Measurements from ENCODE around the gene PIAS1.

Gene PIAS1

GRCh38 chr15:68023307-68024101 lies 30.6 kb upstream of the PIAS1 start:
- ATAC-seq (replicated peaks; ENCODE audit: extremely low read depth, poor library complexity, severe bottlenecking), result no peak
- no peak overlapping the region for H3K4me3 Mint-ChIP-seq
- DNase-seq (ENCODE audit: low spot score in 2 of 2), result no peak
- no peaks in the 10 kb centered on the region for H3K36me3 Mint-ChIP-seq (ENCODE audit: insufficient read depth)
- no peaks in the 10 kb centered on the region for H3K9me3 Mint-ChIP-seq
- H3K27ac Mint-ChIP-seq (ENCODE audit: low read depth), result no peak overlapping the region
- no peaks in the 10 kb centered on the region for H3K4me1 Mint-ChIP-seq
- peaks cover 15% of the 10 kb centered on the region for H3K27me3 Mint-ChIP-seq

DNA sequence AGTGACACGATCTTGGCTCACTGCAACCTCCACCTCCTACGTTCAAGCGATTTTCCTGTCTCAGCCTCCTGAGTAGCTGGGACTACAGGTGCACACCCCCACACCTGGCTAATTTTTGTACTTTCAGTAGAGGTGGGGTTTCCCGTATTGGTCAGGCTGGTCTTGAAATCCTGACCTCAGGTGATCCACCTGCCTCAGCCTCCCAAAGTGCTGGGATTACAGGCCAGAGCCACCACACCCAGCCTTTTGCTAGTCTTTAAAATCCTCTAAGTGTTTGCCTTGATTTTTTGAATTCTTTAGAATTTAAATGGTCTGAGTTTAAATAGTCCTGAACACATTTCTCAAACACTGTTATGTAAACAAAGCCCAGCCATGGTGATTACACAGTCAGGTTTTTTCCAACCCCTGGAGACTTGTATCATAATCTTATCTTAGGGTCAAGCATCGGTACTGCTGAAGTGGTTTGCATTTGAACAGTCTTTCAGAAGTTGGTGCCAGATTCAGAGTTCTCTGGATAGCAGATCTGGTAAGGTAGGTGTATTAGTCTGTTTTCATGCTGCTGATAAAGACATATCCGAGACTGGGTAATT lies 28.2 kb upstream of the PIAS1 start:
- Mint-ChIP-seq H3K36me3 (ENCODE audit: insufficient read depth) (no peaks in the 10 kb centered on the region), H3K27ac (ENCODE audit: low read depth) (no peak overlapping the region), H3K27me3 (peaks cover 22% of the 10 kb centered on the region), H3K4me3 (no peak overlapping the region), H3K4me1 (no peaks in the 10 kb centered on the region), H3K9me3 (no peaks in the 10 kb centered on the region)
- no peak for ATAC-seq (replicated peaks; ENCODE audit: extremely low read depth, poor library complexity, severe bottlenecking)
- DNase-seq (ENCODE audit: low spot score in 2 of 2), result no peak

- Mint-ChIP-seq H3K4me3 (no peak overlapping the region), H3K9me3 (no peaks in the 10 kb centered on the region), H3K4me1 (no peaks in the 10 kb centered on the region), H3K36me3 (ENCODE audit: insufficient read depth) (no peaks in the 10 kb centered on the region), H3K27ac (ENCODE audit: low read depth) (no peak overlapping the region), H3K27me3 (peaks cover 21% of the 10 kb centered on the region)
- no peak for ATAC-seq (replicated peaks; ENCODE audit: extremely low read depth, poor library complexity, severe bottlenecking)
- DNase-seq (ENCODE audit: low spot score in 2 of 2), result no peak
Measured at GRCh38 chr15:68027388-68027787, 26.7 kb upstream of the PIAS1 start.

- ATAC-seq (replicated peaks; ENCODE audit: extremely low read depth, poor library complexity, severe bottlenecking) (no peak), DNase-seq (ENCODE audit: low spot score in 2 of 2) (no peak)
- Mint-ChIP-seq H3K27me3 (peaks cover 19% of the 10 kb centered on the region), H3K27ac (ENCODE audit: low read depth) (no peak overlapping the region), H3K4me3 (no peak overlapping the region), H3K4me1 (no peaks in the 10 kb centered on the region), H3K36me3 (ENCODE audit: insufficient read depth) (no peaks in the 10 kb centered on the region), H3K9me3 (no peaks in the 10 kb centered on the region)
Measured at GRCh38 chr15:68028137-68028887, 25.8 kb upstream of the PIAS1 start.

GRCh38 chr15:68028888-68029207 lies 25.3 kb upstream of the PIAS1 start:
- no peaks in the 10 kb centered on the region for H3K9me3 Mint-ChIP-seq

DNA sequence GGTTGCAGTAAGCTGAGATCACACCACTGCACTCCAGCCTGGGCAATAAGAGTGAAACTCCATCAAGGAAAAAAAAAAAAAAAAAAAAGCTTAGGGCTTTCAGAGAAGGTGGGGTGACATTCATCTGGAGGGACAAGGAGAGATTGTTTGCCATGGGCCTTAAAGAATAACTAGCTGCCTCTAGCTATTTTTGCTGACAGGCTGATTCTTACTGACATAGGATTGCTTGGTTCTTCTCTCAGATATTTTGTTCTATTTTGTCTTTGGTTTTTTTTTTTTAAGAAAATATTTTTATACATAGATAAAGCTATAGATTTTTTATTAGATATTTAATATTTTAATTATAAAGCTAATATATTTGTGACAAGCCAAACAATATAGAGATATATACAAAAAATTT lies 24.2 kb upstream of the PIAS1 start:
- no peak overlapping the region for H3K27ac Mint-ChIP-seq (ENCODE audit: low read depth)
- DNase-seq (ENCODE audit: low spot score in 2 of 2) (no peak), ATAC-seq (replicated peaks; ENCODE audit: extremely low read depth, poor library complexity, severe bottlenecking) (no peak)
- no peaks in the 10 kb centered on the region for H3K4me1 Mint-ChIP-seq
- peaks cover 35% of the 10 kb centered on the region for H3K27me3 Mint-ChIP-seq
- H3K9me3 Mint-ChIP-seq, result no peaks in the 10 kb centered on the region
- no peak overlapping the region for H3K4me3 Mint-ChIP-seq
- H3K36me3 Mint-ChIP-seq (ENCODE audit: insufficient read depth), result no peaks in the 10 kb centered on the region

More at GRCh38 chr15:68028888-68029207, 25.3 kb upstream of the PIAS1 start:
- no peaks in the 10 kb centered on the region for H3K36me3 Mint-ChIP-seq (ENCODE audit: insufficient read depth)
- no peaks in the 10 kb centered on the region for H3K4me1 Mint-ChIP-seq
- H3K27me3 Mint-ChIP-seq, result peaks cover 24% of the 10 kb centered on the region
- no peak overlapping the region for H3K27ac Mint-ChIP-seq (ENCODE audit: low read depth)
- no peak overlapping the region for H3K4me3 Mint-ChIP-seq
- DNase-seq (ENCODE audit: low spot score in 2 of 2) (no peak), ATAC-seq (replicated peaks; ENCODE audit: extremely low read depth, poor library complexity, severe bottlenecking) (no peak)

GRCh38 chr15:68031404-68031803 lies 22.7 kb upstream of the PIAS1 start:
- DNase-seq (ENCODE audit: low spot score in 2 of 2) (no peak), ATAC-seq (replicated peaks; ENCODE audit: extremely low read depth, poor library complexity, severe bottlenecking) (no peak)
- H3K9me3 Mint-ChIP-seq, result no peaks in the 10 kb centered on the region
- peaks cover 50% of the 10 kb centered on the region for H3K27me3 Mint-ChIP-seq
- H3K4me1 Mint-ChIP-seq, result no peaks in the 10 kb centered on the region
- no peak overlapping the region for H3K4me3 Mint-ChIP-seq
- no peak overlapping the region for H3K27ac Mint-ChIP-seq (ENCODE audit: low read depth)
- H3K36me3 Mint-ChIP-seq (ENCODE audit: insufficient read depth), result no peaks in the 10 kb centered on the region

GRCh38 chr15:68032672-68033071 lies 21.4 kb upstream of the PIAS1 start:
- DNase-seq (ENCODE audit: low spot score in 2 of 2), result no peak
- no peak overlapping the region for H3K4me3 Mint-ChIP-seq
- H3K27me3 Mint-ChIP-seq, result peaks cover 62% of the 10 kb centered on the region
- H3K27ac Mint-ChIP-seq (ENCODE audit: low read depth), result no peak overlapping the region
- H3K9me3 Mint-ChIP-seq, result no peaks in the 10 kb centered on the region
- H3K36me3 Mint-ChIP-seq (ENCODE audit: insufficient read depth), result no peaks in the 10 kb centered on the region
- ATAC-seq (replicated peaks; ENCODE audit: extremely low read depth, poor library complexity, severe bottlenecking), result no peak
- peaks cover 5% of the 10 kb centered on the region for H3K4me1 Mint-ChIP-seq

DNA sequence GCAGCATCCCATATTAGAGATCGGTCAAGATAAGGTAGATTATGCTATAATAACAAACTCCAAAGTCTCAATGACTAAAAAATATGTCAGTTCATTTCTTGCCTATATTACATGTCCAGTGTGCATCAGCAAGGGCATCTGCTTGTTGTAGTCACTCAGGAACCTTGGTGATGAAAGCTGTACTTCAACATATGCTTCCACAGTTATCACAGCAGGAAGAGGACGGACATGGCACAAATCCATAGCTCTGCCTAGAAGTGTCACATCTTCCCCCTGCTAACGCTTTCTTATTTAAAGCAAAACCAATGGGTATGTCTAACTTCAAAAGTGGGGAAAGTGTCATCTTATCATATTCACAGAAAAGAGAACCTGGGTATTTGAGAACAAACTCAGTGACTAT lies 20.0 kb upstream of the PIAS1 start:
- ATAC-seq (replicated peaks; ENCODE audit: extremely low read depth, poor library complexity, severe bottlenecking) (no peak), DNase-seq (ENCODE audit: low spot score in 2 of 2) (no peak)
- Mint-ChIP-seq H3K27ac (ENCODE audit: low read depth) (no peak overlapping the region), H3K9me3 (no peaks in the 10 kb centered on the region), H3K36me3 (ENCODE audit: insufficient read depth) (peaks cover 2% of the 10 kb centered on the region), H3K27me3 (peaks cover 76% of the 10 kb centered on the region), H3K4me3 (no peak overlapping the region), H3K4me1 (peaks cover 7% of the 10 kb centered on the region)

DNA sequence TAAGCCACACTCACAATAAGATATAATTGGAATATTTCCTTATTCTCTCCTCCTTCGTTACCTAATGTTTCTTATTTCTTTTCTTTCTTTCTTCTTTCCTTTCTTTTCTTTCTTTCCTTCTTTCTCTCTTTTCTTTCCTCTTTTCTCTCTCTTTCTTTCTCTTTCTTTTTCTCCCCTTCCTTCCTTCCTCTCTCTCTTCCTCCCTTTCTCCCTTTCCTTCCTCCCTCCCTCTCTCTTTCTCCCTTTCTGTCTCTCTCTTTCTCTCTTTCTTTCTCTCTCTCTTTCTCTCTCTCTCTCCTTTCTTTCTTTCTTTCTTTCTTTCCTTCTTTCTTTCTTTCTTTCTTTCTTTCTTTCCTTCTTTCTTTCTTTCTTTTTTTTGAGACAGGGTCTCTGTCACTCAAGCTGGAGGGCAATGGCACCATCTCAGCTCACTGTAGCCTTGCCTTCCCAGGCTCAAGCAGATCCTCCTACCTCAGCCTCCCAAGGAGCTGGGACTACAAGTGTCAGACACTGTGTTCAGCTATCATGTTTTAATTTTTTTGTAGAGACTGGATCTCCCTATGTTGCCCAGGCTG lies 19.3 kb upstream of the PIAS1 start:
- DNase-seq (ENCODE audit: low spot score in 2 of 2) (no peak), ATAC-seq (replicated peaks; ENCODE audit: extremely low read depth, poor library complexity, severe bottlenecking) (no peak)
- H3K4me1 Mint-ChIP-seq, result peaks cover 7% of the 10 kb centered on the region
- no peaks in the 10 kb centered on the region for H3K9me3 Mint-ChIP-seq
- peaks cover 2% of the 10 kb centered on the region for H3K36me3 Mint-ChIP-seq (ENCODE audit: insufficient read depth)
- peaks cover 84% of the 10 kb centered on the region for H3K27me3 Mint-ChIP-seq
- H3K4me3 Mint-ChIP-seq, result no peak overlapping the region
- H3K27ac Mint-ChIP-seq (ENCODE audit: low read depth), result no peak overlapping the region

- Mint-ChIP-seq H3K4me1 (peaks cover 7% of the 10 kb centered on the region), H3K27me3 (peaks cover 78% of the 10 kb centered on the region), H3K36me3 (ENCODE audit: insufficient read depth) (peaks cover 2% of the 10 kb centered on the region), H3K27ac (ENCODE audit: low read depth) (no peak overlapping the region), H3K4me3 (no peak overlapping the region), H3K9me3 (no peaks in the 10 kb centered on the region)
- DNase-seq (ENCODE audit: low spot score in 2 of 2) (no peak), ATAC-seq (replicated peaks; ENCODE audit: extremely low read depth, poor library complexity, severe bottlenecking) (no peak)
Measured at GRCh38 chr15:68038246-68038645, 15.9 kb upstream of the PIAS1 start.

DNA sequence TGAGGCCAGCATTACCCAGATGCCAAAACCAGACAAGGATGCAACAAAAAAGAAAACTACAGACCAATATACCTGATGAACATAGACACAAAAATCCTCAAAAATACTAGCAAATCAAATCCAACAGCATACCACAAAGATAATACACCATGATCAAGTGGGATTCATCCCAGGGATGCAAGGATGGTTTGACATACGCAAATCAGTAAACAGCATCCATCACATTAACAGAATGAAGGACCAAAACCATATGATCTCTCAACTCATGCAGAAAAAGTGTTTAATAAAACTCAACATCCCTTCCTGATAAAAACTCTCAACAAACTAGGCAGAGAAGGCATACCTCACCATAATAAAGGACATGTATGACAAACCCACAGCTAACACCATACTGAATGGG lies 14.0 kb upstream of the PIAS1 start:
- peaks cover 7% of the 10 kb centered on the region for H3K4me1 Mint-ChIP-seq
- DNase-seq (ENCODE audit: low spot score in 2 of 2) (no peak), ATAC-seq (replicated peaks; ENCODE audit: extremely low read depth, poor library complexity, severe bottlenecking) (no peak)
- H3K9me3 Mint-ChIP-seq, result no peaks in the 10 kb centered on the region
- H3K27me3 Mint-ChIP-seq, result peaks cover 59% of the 10 kb centered on the region
- H3K4me3 Mint-ChIP-seq, result no peak overlapping the region
- peaks cover 2% of the 10 kb centered on the region for H3K36me3 Mint-ChIP-seq (ENCODE audit: insufficient read depth)
- no peak overlapping the region for H3K27ac Mint-ChIP-seq (ENCODE audit: low read depth)
